Sigmoid colon (tissue), 7 donors: ENCODE results near the gene SMYD3. TPM values are rescaled to one million over a fixed set of nuclear protein-coding genes. Genes with fewer than 3 reads are reported as not detected.

Experiments
- DNase-seq: peaks from one replicate; pipeline ENCODE4 v3.0.0-alpha.2; 2019
- H3K27ac ChIP-seq, 4 donors: fragments of 200-600 bp; sonication (generic); one replicate each; pipeline ENCODE4 v1.5.1; 2016 to 2019; ENCODE audit warnings: mild to moderate bottlenecking in 1 of 4
- H3K27me3 ChIP-seq, 3 donors: fragments of 200-600 bp; sonication (generic); one replicate each; pipeline ENCODE4 v1.5.1; 2019; ENCODE audit warnings: mild to moderate bottlenecking in 1 of 3
- H3K36me3 ChIP-seq, 4 donors: fragments of 200-600 bp; sonication (generic); one replicate each; pipeline ENCODE4 v1.5.1; 2016 to 2019
- H3K4me1 ChIP-seq, 4 donors: fragments of 200-600 bp; sonication (generic); one replicate each; pipeline ENCODE4 v1.5.1; 2017 to 2019
- H3K4me3 ChIP-seq, 4 donors: fragments of 200-600 bp; sonication (generic); one replicate each; pipeline ENCODE4 v1.5.1; 2017 to 2019; ENCODE audit warnings: mild to moderate bottlenecking in 2 of 4, moderate library complexity in 1 of 4
- H3K9me3 ChIP-seq, 4 donors: fragments of 200-600 bp in 3 of 4; sonication (generic) in 3 of 4; one replicate each; pipeline versions ENCODE4 v1.5.1 to v1.6.1; 2013 to 2019
- CTCF ChIP-seq, 4 experiments: fragments of 450-650 bp in 3 of 4; fragments of 200-600 bp in 1 of 4; IDR thresholded peaks; one replicate each; pipeline ENCODE4 v1.5.1; 2016 to 2019; ENCODE audit warnings: antibody characterized with exemption in 4 of 4, mild to moderate bottlenecking in 3 of 4, moderate library complexity in 2 of 4
- EP300 ChIP-seq, 4 donors: sonication (generic); formaldehyde crosslinking; IDR thresholded peaks; one replicate each; pipeline ENCODE4 v1.6.1; 2017; ENCODE audit warnings: antibody characterized with exemption in 4 of 4
- POLR2A ChIP-seq, 2 donors: fragments of 450-650 bp; IDR thresholded peaks; one replicate each; pipeline ENCODE4 v1.6.1; 2016; ENCODE audit warnings: antibody characterized with exemption in 2 of 2, mild to moderate bottlenecking in 2 of 2, moderate library complexity in 2 of 2
- POLR2AphosphoS5 ChIP-seq, 4 donors: sonication (generic); formaldehyde crosslinking; IDR thresholded peaks; one replicate each; pipeline ENCODE4 v1.6.1; 2017; ENCODE audit warnings: antibody characterized with exemption in 4 of 4
- WGBS, 2 donors: extraction: QIAGEN DNeasy Blood & Tissue Kit; methylation state at CpG; one replicate each; pipeline ENCODE4 v1.1.7; 2013; 5-methylcytosine and 5-hydroxymethylcytosine counted together
- intact Hi-C: fragments of 100-400 bp; cut with DNase I; formaldehyde crosslinking; loops from one replicate; pipeline ENCODE4 v1.15.1; 2023
- polyA plus RNA-seq, 3 donors: library from polyadenylated mRNA; stranded (reverse); fragments of 200-250 nt; gene quantifications; one replicate each; pipeline ENCODE4 v1.2.3, GENCODE V29; 2013
- total RNA-seq, 4 donors: library from RNA; depleted of rRNA; stranded (reverse); fragments of >200 nt; gene quantifications; one replicate each; pipeline ENCODE4 v1.1.0, GENCODE V29; 2016
- donor health status: healthy with polysubstance abuse.
- donor health status: Bipolar disorder and iron deficiency.
- donor health status: healthy.

SMYD3 gene
- total and polyA plus RNA-seq, 7 donors: 8.7 to 23.8 (median 17.1) TPM

- H3K27ac ChIP-seq: no peak overlapping the region
- intact Hi-C loops: no loop called here
- 51 to 69% methylated on average over 6 of the region's 6 CpGs for WGBS, 2 donors
Observed at GRCh38 chr1:245990315-245991022, 516.6 kb downstream of the SMYD3 start.

GRCh38 chr1:245988393-245989078, 518.5 kb downstream of the SMYD3 start:
- H3K27me3 ChIP-seq: no peaks in the 10 kb centered on the region
- no peak overlapping the region for H3K4me3 ChIP-seq
- TF ChIP-seq POLR2A (IDR thresholded peaks at IDR 0.05) (no peak), EP300 (IDR thresholded peaks at IDR 0.05) (no peak), CTCF (IDR thresholded peaks at IDR 0.05) (no peak), POLR2AphosphoS5 (IDR thresholded peaks at IDR 0.05) (no peak)
- 89 to 93% methylated on average over 9 of the region's 9 CpGs for WGBS, 2 donors
- no peak overlapping the region for H3K27ac ChIP-seq
- intact Hi-C loops: no loop called here
- no peaks in the 10 kb centered on the region for H3K36me3 ChIP-seq
- no peaks in the 10 kb centered on the region for H3K9me3 ChIP-seq
- no peak for DNase-seq
- H3K4me1 ChIP-seq: peaks cover 0 to 14% (median 12%) of the 10 kb centered on the region in 4 donors

More at GRCh38 chr1:245990315-245991022, 516.6 kb downstream of the SMYD3 start:
- no peak overlapping the region for H3K4me3 ChIP-seq
- DNase-seq: no peak
- TF ChIP-seq CTCF (IDR thresholded peaks at IDR 0.05) (no peak), EP300 (IDR thresholded peaks at IDR 0.05) (no peak), POLR2AphosphoS5 (IDR thresholded peaks at IDR 0.05) (no peak), POLR2A (IDR thresholded peaks at IDR 0.05) (no peak)
- no peaks in the 10 kb centered on the region for H3K36me3 ChIP-seq
- peaks cover 0 to 14% (median 12%) of the 10 kb centered on the region in 4 donors for H3K4me1 ChIP-seq
- no peaks in the 10 kb centered on the region for H3K9me3 ChIP-seq
- no peaks in the 10 kb centered on the region for H3K27me3 ChIP-seq

GRCh38 chr1:245987997-245988392, 519.1 kb downstream of the SMYD3 start:
- Histone ChIP-seq H3K27me3 (no peaks in the 10 kb centered on the region), H3K36me3 (no peaks in the 10 kb centered on the region), H3K4me1 (peaks cover 0 to 14% (median 12%) of the 10 kb centered on the region in 4 donors), H3K9me3 (no peaks in the 10 kb centered on the region), H3K4me3 (no peak overlapping the region), H3K27ac (no peak overlapping the region)
- no peak for DNase-seq
- intact Hi-C loops: no loop called here
- no peak for TF ChIP-seq CTCF (IDR thresholded peaks at IDR 0.05)
- 93 to 96% methylated on average over 6 of the region's 6 CpGs for WGBS, 2 donors

- Histone ChIP-seq H3K4me3 (no peak overlapping the region), H3K27me3 (no peaks in the 10 kb centered on the region), H3K36me3 (no peaks in the 10 kb centered on the region), H3K9me3 (no peaks in the 10 kb centered on the region), H3K4me1 (peaks cover 0 to 14% (median 12%) of the 10 kb centered on the region in 4 donors), H3K27ac (no peak overlapping the region)
- intact Hi-C loops: no loop called here
- 85 to 90% methylated on average over 6 of the region's 6 CpGs for WGBS, 2 donors
- no peak for TF ChIP-seq CTCF (IDR thresholded peaks at IDR 0.05)
- TF ChIP-seq EP300 (IDR thresholded peaks at IDR 0.05): no peak
- no peak for TF ChIP-seq POLR2AphosphoS5 (IDR thresholded peaks at IDR 0.05)
- TF ChIP-seq POLR2A (IDR thresholded peaks at IDR 0.05): no peak
- DNase-seq: no peak
Observed at GRCh38 chr1:245987577-245987976, 519.5 kb downstream of the SMYD3 start.
